PC-9 (cell line): ENCODE results near the gene SMC4. TPM values are rescaled to one million over a fixed set of nuclear protein-coding genes. Genes with fewer than 3 reads are reported as not detected.

Experiments
- BruUV-seq: library from RNA; stranded (reverse); fragments of 400-500 nt; replicated peaks from 2 replicates; lab custom pipeline; 2021; lab: Mats Ljungman, UMichigan
- CTCF ChIA-PET: fragments of 300-600 bp; sonication (Branson Sonifier 250); formaldehyde crosslinking; loops from one replicate; lab custom pipeline; 2022; ENCODE audit warnings: antibody characterized with exemption; lab: Charles Lee
- POLR2A ChIA-PET: fragments of 300-600 bp; sonication (Branson Sonifier 250); formaldehyde crosslinking; loops from one replicate; lab custom pipeline; 2022; ENCODE audit warnings: antibody characterized with exemption; ENCODE audit not compliant: unreplicated experiment; lab: Charles Lee
- DNase-seq, 2 experiments: peaks; one replicate each; pipeline versions ENCODE4 v3.0.0 to v3.0.0-alpha.2; 2015 to 2022; ENCODE audit warnings: mixed read lengths in 1 of 2
- H2AFZ ChIP-seq: fragments of 200-600 bp; sonication (generic); 2 replicates; pipeline ENCODE4 v1.8.1; 2017; ENCODE audit warnings: antibody characterized with exemption
- H3F3A ChIP-seq: fragments of 200-600 bp; sonication (generic); 2 replicates; pipeline ENCODE4 v1.8.1; 2017; ENCODE audit warnings: antibody characterized with exemption, mild to moderate bottlenecking, low read depth; ENCODE audit not compliant: insufficient read depth
- H3K27ac ChIP-seq: fragments of 200-600 bp; sonication (generic); 2 replicates; pipeline ENCODE4 v1.6.1; 2016; ENCODE audit warnings: mixed run types
- H3K27me3 ChIP-seq: fragments of 200-600 bp; sonication (generic); 2 replicates; pipeline ENCODE4 v1.6.1; 2016; ENCODE audit warnings: low read depth, mixed run types; ENCODE audit not compliant: insufficient read depth
- H3K36me3 ChIP-seq: fragments of 200-600 bp; sonication (generic); 2 replicates; pipeline ENCODE4 v1.6.1; 2016; ENCODE audit warnings: low read depth, mixed run types
- H3K4me1 ChIP-seq: fragments of 200-600 bp; sonication (generic); replicated peaks from 2 replicates; pipeline ENCODE4 v1.6.1; 2016; ENCODE audit warnings: mixed run types; ENCODE audit not compliant: insufficient read depth
- H3K4me2 ChIP-seq: fragments of 200-600 bp; sonication (generic); 2 replicates; pipeline ENCODE4 v1.6.1; 2017; ENCODE audit warnings: mixed run types
- H3K4me3 ChIP-seq: fragments of 200-600 bp; sonication (generic); 2 replicates; pipeline ENCODE4 v1.6.1; 2016; ENCODE audit warnings: mixed run types
- H3K79me2 ChIP-seq: fragments of 200-600 bp; sonication (generic); 2 replicates; pipeline ENCODE4 v1.6.1; 2017; ENCODE audit warnings: low read depth, mixed run types
- H3K9me2 ChIP-seq: fragments of 200-600 bp; sonication (generic); 2 replicates; pipeline ENCODE4 v1.8.1; 2017; ENCODE audit warnings: mild to moderate bottlenecking; ENCODE audit not compliant: insufficient read depth
- H3K9me3 ChIP-seq: fragments of 200-600 bp; sonication (generic); 2 replicates; pipeline ENCODE4 v1.8.1; 2016; ENCODE audit warnings: low read depth; ENCODE audit not compliant: insufficient read depth
- H4K20me1 ChIP-seq: fragments of 200-600 bp; sonication (generic); 2 replicates; pipeline ENCODE4 v1.8.1; 2017; ENCODE audit not compliant: insufficient read depth
- CTCF ChIP-seq: fragments of 200-600 bp; sonication (generic); conservative IDR thresholded peaks from 2 replicates; pipeline ENCODE4 v1.6.1; 2017; ENCODE audit warnings: mixed run types, antibody characterized with exemption, mild to moderate bottlenecking, moderate library complexity
- EZH2 ChIP-seq: fragments of 200-600 bp; sonication (generic); IDR thresholded peaks from 2 replicates; pipeline ENCODE4 v1.8.0; 2017; ENCODE audit warnings: antibody characterized with exemption, low read depth
- intact Hi-C: fragments of 100-400 bp; cut with micrococcal nuclease; formaldehyde crosslinking; loops from one replicate; pipeline ENCODE4 v1.10.0; 2022; ENCODE audit not compliant: unreplicated experiment
- total RNA-seq: library from RNA; stranded (reverse); gene quantifications from 2 replicates; pipeline ENCODE4 v1.2.3, GENCODE V29; 2021

Gene SMC4
- total RNA-seq, 1 experiment from 2014 or later, result 181 TPM

DNA sequence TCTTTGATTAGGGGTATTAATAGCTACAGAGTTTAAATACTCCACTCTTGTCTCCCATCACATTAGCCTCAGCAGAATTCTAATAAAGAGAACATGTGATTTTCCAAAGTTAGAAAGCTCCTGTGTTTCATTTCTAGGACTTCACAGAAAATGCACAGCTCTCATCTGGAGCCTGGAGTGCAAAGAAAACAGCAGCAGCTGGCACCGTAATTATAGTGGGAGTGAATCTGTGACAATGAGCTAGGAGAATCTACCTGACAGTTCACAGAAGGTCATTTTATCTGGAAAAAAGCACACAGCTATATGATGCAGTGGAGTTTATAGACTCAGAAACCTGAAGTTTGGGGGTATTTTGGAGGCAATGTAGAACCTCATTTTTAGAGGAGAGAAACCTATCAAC, 55.5 kb downstream of the SMC4 start:
- DNase-seq, result no peak
- POLR2A ChIA-PET, result no interaction called here
- Histone ChIP-seq H3K27ac (no peak overlapping the region), H4K20me1 (no peaks in the 10 kb centered on the region), H3K9me2 (no peaks in the 10 kb centered on the region), H3K4me2 (no peak overlapping the region), H3K4me3 (no peak overlapping the region), H3K9me3 (no peaks in the 10 kb centered on the region), H3K36me3 (no peaks in the 10 kb centered on the region), H3F3A (peaks cover 7% of the 10 kb centered on the region; the same call in 1 of the 2 replicates), H3K79me2 (no peaks in the 10 kb centered on the region), H3K27me3 (no peaks in the 10 kb centered on the region), H2AFZ (0 out of 2 replicates have a peak overlapping the region, but pooled peaks have one; percentile 40), H3K4me1 (no peaks in the 10 kb centered on the region)
- no TSS peak for BruUV-seq
- TF ChIP-seq CTCF (no peak), EZH2 (no peak)
- CTCF ChIA-PET, result interaction anchor here (0.6 kb wide), 1 partner anchor 163 kb away, joined by 7 read pairs; no protein-coding TSS in a partner anchor
- intact Hi-C loops, result no loop called here

DNA sequence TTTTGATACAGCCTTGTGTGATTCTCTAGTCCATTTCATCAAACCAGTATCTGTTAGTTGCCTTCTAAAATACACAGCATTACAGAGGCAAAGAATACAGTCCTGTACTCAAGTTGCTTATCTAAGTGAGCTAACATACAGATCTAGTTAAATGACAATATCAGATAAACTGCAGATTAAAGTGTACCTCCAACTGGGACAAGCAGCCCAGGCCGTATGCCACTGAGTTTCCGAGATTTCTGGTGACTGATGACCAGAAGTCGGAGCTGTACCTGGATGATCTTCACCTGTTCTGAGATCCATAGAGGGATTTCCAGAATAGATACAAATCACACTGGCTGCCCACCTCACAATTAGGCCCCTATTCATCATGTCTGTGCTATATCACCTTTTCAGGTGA, 56.4 kb downstream of the SMC4 start:
- TF ChIP-seq CTCF (no peak), EZH2 (no peak)
- Histone ChIP-seq H3F3A (no peaks in the 10 kb centered on the region), H4K20me1 (no peaks in the 10 kb centered on the region), H2AFZ (no peak overlapping the region), H3K79me2 (no peaks in the 10 kb centered on the region), H3K4me2 (no peak overlapping the region), H3K27ac (no peak overlapping the region), H3K36me3 (no peaks in the 10 kb centered on the region), H3K9me3 (no peaks in the 10 kb centered on the region), H3K9me2 (no peaks in the 10 kb centered on the region), H3K27me3 (no peaks in the 10 kb centered on the region), H3K4me3 (no peak overlapping the region), H3K4me1 (no peaks in the 10 kb centered on the region)
- ChIA-PET POLR2A (no interaction called here), CTCF (no interaction called here)
- intact Hi-C loops, result no loop called here
- no peak for DNase-seq
- BruUV-seq, result no TSS peak

GRCh38 chr3:160458151-160458550, 58.7 kb downstream of the SMC4 start:
- ChIA-PET POLR2A (no interaction called here), CTCF (interaction anchor here (0.7 kb wide), 1 partner anchor 497 kb away, joined by 3 read pairs; no protein-coding TSS in a partner anchor)
- no peak overlapping the region for H3K27ac ChIP-seq
- H3K27me3 ChIP-seq, result no peaks in the 10 kb centered on the region
- no peaks in the 10 kb centered on the region for H3K79me2 ChIP-seq
- BruUV-seq, result no TSS peak
- no peak overlapping the region for H3K4me2 ChIP-seq
- no peaks in the 10 kb centered on the region for H3F3A ChIP-seq
- no peak for DNase-seq
- no peak for TF ChIP-seq CTCF
- no peak for TF ChIP-seq EZH2
- intact Hi-C loops, result no loop called here
- no peaks in the 10 kb centered on the region for H3K4me1 ChIP-seq
- no peak overlapping the region for H3K4me3 ChIP-seq
- H3K9me3 ChIP-seq, result no peaks in the 10 kb centered on the region
- no peaks in the 10 kb centered on the region for H3K36me3 ChIP-seq
- H3K9me2 ChIP-seq, result no peaks in the 10 kb centered on the region
- H4K20me1 ChIP-seq, result no peaks in the 10 kb centered on the region
- no peak overlapping the region for H2AFZ ChIP-seq
